Heart right ventricle (tissue), 16 donors: ENCODE results near the gene PPP3CA. TPM values are rescaled to one million over a fixed set of nuclear protein-coding genes. Genes with fewer than 3 reads are reported as not detected.

Source experiments
- ATAC-seq, 8 donors: fragments of 200-7000 bp; cut with Tn5 transposase; one replicate each; pipeline ENCODE4 v1.9.1; 2020; ENCODE audit warnings: mild to moderate bottlenecking in 8 of 8, moderate library complexity in 8 of 8, moderate number of reproducible peaks in 1 of 8
- DNase-seq, 2 donors: peaks; one replicate each; pipeline ENCODE4 v3.0.0-alpha.2; 2020
- H3K27ac ChIP-seq, 10 donors: fragments of 200-600 bp; sonication (generic) in 2 of 10; one replicate each; pipeline versions ENCODE4 v1.5.0 to v1.8.0; 2020 to 2022; ENCODE audit warnings: mild to moderate bottlenecking in 3 of 10
- H3K27me3 ChIP-seq, 7 donors: fragments of 200-600 bp; one replicate each; pipeline ENCODE4 v1.8.0; 2021 to 2022; ENCODE audit warnings: mild to moderate bottlenecking in 2 of 7
- H3K36me3 ChIP-seq, 9 donors: fragments of 200-600 bp; sonication (generic) in 1 of 9; one replicate each; pipeline versions ENCODE4 v1.5.0 to v1.8.0; 2020 to 2022; ENCODE audit warnings: mild to moderate bottlenecking in 2 of 9
- H3K4me1 ChIP-seq, 9 donors: fragments of 200-600 bp; sonication (generic) in 1 of 9; one replicate each; pipeline versions ENCODE4 v1.5.0 to v1.8.0; 2020 to 2022; ENCODE audit warnings: mild to moderate bottlenecking in 4 of 9
- H3K4me3 ChIP-seq, 10 donors: fragments of 200-600 bp; sonication (generic) in 2 of 10; one replicate each; pipeline versions ENCODE4 v1.5.0 to v1.8.0; 2020 to 2022; ENCODE audit warnings: mild to moderate bottlenecking in 7 of 10, moderate library complexity in 2 of 10
- H3K9me3 ChIP-seq, 11 donors: fragments of 200-600 bp in 10 of 11; sonication (generic) in 2 of 11; one replicate each; pipeline versions ENCODE4 v1.5.0 to v1.8.0; 2013 to 2022; ENCODE audit warnings: mild to moderate bottlenecking in 2 of 11, control low read depth in 1 of 11, moderate library complexity in 1 of 11
- WGBS, 2 donors: extraction: QIAGEN DNeasy Blood & Tissue Kit; methylation state at CpG; one replicate each; pipeline ENCODE4 v1.1.7; 2013; ENCODE audit warnings: inconsistent platforms in 1 of 2; 5-methylcytosine and 5-hydroxymethylcytosine counted together
- intact Hi-C, 10 donors: fragments of 100-400 bp; cut with DNase I; formaldehyde crosslinking; loops; one replicate each; pipeline versions ENCODE4 v1.11.1 to v1.14.2; 2022
- polyA plus RNA-seq, 2 donors: library from polyadenylated mRNA; stranded (reverse); fragments of 200-250 nt; gene quantifications; one replicate each; pipeline ENCODE4 v1.2.3, GENCODE V29; 2013
- total RNA-seq, 10 donors: library from RNA; stranded (reverse); fragmentation: NEBNext Ultra II Directional in 3 of 10; extraction: Animal tissue kit (Norgen Biotek cat#: 25700) in 3 of 10; gene quantifications; one replicate each; pipeline versions ENCODE4 v1.2.1 to v1.2.4, GENCODE V29; 2021 to 2023
- TF ChIP-seq, protein P1 (sequence below), 9 donors: fragments of 200-600 bp; sonication (generic) in 2 of 9; IDR thresholded peaks; one replicate each; pipeline versions ENCODE4 v1.5.0 to v1.8.0; 2021 to 2022; ENCODE audit warnings: antibody characterized with exemption in 9 of 9, mild to moderate bottlenecking in 5 of 9, moderate library complexity in 1 of 9
- donor health status: Arrhythmogenic right ventricular cardiomyopathy.
- donor health status: ischemic (EF 13 %, LVEDD 7.1; RV severe dilation, severe dysfunction).
- donor health status: healthy with polysubstance abuse.
- donor health status: DM: no; HTN: yes; CAD: no.
- donor health status: DM: no; HTN: no; CAD: no.
- donor health status: ischemic (EF 25% LVEDD 6.9; RV normal size, moderate dysfunction).
- donor health status: ischemic (EF 25% LVEDD 5.7; RV mildly dilated, moderate dysfunction).
- donor health status: healthy.
- donor health status: DM: yes; HTN: yes; CAD: no.
- donor health status: Ischemic cardiomyopathy.
- donor health status: ischemic (EF 35%, LVEDD 5.7; RV mildly dilated, moderate dysfunction).
- donor health status: nonischemic (EF 11% LVEDD 7.7; RV severe dilation, severe dysfunction).
- donor health status: DM: yes; HTN: yes; CAD: no.
- donor health status: PGD.
- donor health status: ischemic (EF 29% LVEDD 5.4; RV normal size, mild dysfunction).
- donor health status: nonischemic (EF 23%, LVEDD 6.1; RV moderate dilation, normal function).

PPP3CA gene
- total and polyA plus RNA-seq, 12 donors, result 8.1 to 30.8 (median 19.1) TPM

DNA sequence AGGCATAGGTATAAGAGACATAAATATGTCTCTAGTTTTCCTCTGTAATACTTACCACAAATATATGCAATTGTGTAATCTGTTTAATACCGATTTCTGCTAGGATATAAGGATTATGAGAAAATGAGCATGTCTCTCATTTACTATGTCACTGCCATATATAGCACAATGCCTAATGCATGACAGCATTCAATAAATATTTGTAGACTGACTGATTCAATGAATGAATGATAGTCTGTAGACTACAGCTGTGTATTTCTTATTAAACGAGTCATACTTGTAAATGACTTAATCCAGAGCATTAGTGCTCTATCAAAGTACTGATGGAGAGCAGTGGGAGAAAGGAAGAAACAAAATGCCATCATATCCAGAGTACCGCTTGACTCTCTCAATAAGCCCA lies 175.6 kb downstream of the PPP3CA start:
- TF ChIP-seq, protein P1, sequence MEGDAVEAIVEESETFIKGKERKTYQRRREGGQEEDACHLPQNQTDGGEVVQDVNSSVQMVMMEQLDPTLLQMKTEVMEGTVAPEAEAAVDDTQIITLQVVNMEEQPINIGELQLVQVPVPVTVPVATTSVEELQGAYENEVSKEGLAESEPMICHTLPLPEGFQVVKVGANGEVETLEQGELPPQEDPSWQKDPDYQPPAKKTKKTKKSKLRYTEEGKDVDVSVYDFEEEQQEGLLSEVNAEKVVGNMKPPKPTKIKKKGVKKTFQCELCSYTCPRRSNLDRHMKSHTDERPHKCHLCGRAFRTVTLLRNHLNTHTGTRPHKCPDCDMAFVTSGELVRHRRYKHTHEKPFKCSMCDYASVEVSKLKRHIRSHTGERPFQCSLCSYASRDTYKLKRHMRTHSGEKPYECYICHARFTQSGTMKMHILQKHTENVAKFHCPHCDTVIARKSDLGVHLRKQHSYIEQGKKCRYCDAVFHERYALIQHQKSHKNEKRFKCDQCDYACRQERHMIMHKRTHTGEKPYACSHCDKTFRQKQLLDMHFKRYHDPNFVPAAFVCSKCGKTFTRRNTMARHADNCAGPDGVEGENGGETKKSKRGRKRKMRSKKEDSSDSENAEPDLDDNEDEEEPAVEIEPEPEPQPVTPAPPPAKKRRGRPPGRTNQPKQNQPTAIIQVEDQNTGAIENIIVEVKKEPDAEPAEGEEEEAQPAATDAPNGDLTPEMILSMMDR (IDR thresholded peaks at IDR 0.05), result no peak
- no peak for DNase-seq
- H3K27ac ChIP-seq, result no peak overlapping the region
- H3K4me1 ChIP-seq, result peaks cover 0 to 42% (median 16%) of the 10 kb centered on the region in 9 donors
- H3K27me3 ChIP-seq, result no peaks in the 10 kb centered on the region
- H3K9me3 ChIP-seq, result no peaks in the 10 kb centered on the region
- no peak overlapping the region for H3K4me3 ChIP-seq
- intact Hi-C loops, result loop anchor here in 3 of 10 donors (5.0 to 10.0 kb wide), 2 partner anchors 483 to 561 kb away; no protein-coding TSS in a partner anchor
- H3K36me3 ChIP-seq, result no peaks in the 10 kb centered on the region
- no peak for ATAC-seq
- WGBS, 2 donors, result 66 to 89% methylated on average over 3 of the region's 3 CpGs

DNA sequence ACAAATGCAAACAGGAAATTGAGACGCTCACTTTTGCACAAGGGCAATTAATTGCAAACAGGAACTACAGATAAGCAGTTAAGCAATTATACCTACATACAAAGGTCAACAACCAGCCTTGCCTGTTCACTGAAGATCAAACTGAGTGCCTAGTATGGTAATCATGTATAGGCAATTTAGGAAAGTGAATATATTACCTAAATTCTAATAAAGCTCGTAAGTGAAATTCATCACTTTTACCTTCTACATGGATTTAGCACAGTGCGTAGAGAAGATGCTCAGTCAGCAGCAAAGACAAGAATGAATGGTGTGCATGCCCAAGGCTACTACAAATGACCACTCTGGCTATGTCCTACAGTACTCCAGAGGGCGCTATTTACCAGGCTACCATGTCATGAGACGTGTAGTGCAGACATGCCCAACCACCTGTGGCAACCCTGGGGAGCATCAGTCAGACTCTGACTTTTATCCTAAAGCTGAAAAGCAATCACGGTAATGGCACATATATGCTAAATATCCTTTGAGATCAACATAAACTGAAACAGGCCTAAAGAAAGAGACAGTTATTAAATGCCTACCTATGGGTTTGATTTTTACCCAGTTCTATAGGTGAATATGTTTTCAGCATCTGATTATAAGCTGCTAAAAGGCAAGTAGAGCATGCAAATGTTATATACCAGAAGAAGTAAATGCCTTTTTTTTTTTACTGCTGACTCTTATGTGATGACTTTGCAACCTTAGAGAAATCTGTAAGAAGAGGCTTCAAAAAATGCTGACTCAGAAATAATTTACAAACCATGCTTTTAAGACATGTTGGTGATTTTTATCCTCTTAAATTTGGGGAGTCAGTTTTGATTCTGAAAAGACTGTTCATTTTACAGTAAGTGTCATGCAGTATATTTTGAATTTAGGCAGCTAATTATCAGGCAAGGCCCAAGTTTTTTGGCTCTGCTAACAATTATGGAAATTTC lies 178.0 kb downstream of the PPP3CA start:
- ATAC-seq (peak; percentile 87 to 97 (median 94)), DNase-seq (peak in 1 of 2 donors; percentile 72)
- intact Hi-C loops, result loop anchor here (1.0 to 10.0 kb wide), 5 partner anchors 178 to 563 kb away; partner anchors contain the start of gene PPP3CA (in 1 of the 10)
- Histone ChIP-seq H3K36me3 (no peaks in the 10 kb centered on the region), H3K9me3 (no peaks in the 10 kb centered on the region), H3K4me1 (peaks cover 0 to 21% (median 0%) of the 10 kb centered on the region in 9 donors), H3K4me3 (no peak overlapping the region), H3K27me3 (no peaks in the 10 kb centered on the region), H3K27ac (no peak overlapping the region)
- WGBS, 2 donors, result 45 to 51% methylated on average over 6 of the region's 6 CpGs
- TF ChIP-seq, protein P1 (IDR thresholded peaks at IDR 0.05), result peak; percentile 62 to 88 (median 80)

DNA sequence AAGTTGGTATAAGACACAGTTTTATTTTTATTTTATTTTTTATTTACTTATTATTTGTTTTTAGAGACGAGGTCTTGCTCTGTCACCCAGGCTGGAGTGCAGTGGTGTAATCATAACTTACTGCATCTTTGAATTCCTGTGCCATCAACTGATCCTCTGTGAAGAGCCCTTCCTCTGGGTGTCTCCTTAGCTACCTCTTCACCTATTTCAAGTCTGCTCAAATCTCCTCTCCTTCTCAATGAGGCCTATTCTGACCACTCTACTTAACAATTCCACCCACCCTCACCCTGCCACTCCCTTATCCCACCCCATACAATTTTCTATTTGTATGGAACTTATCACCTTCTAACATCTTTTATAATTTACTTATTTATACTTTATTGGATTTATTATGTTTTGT lies 183.4 kb downstream of the PPP3CA start:
- no peaks in the 10 kb centered on the region for H3K36me3 ChIP-seq
- TF ChIP-seq, protein P1 (IDR thresholded peaks at IDR 0.05), result no peak
- no peaks in the 10 kb centered on the region for H3K27me3 ChIP-seq
- no peak for DNase-seq
- intact Hi-C loops, result no loop called here
- H3K4me3 ChIP-seq, result no peak overlapping the region
- WGBS, 2 donors, result 98 to 100% methylated on average over 1 of the region's 1 CpG
- no peaks in the 10 kb centered on the region for H3K9me3 ChIP-seq
- no peak overlapping the region for H3K27ac ChIP-seq
- peaks cover 0 to 7% (median 0%) of the 10 kb centered on the region in 9 donors for H3K4me1 ChIP-seq
- ATAC-seq, result no peak

DNA sequence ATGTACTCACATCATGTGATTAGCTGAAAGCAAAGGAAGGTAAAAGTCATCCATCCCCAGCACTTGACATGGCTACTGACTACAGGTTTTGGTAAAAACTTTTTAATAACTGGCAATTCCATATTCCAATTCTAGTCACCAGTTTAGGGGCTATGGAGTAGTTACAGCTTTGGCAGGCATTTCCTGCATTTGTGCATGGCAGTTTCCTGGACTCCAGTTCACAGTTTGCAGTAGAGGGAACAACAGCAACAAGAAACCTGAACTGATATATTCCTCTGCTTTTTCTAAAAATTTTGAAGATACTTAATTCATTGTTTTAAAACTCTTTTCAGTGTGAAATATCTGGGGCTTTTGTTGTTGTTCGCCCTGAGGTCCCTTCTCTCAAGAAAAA lies 184.3 kb downstream of the PPP3CA start:
- no peak overlapping the region for H3K27ac ChIP-seq

More for the DNA sequence above, 184.3 kb downstream of the PPP3CA start:
- no peak for DNase-seq
- Histone ChIP-seq H3K4me1 (peaks cover 0 to 14% (median 0%) of the 10 kb centered on the region in 9 donors), H3K36me3 (no peaks in the 10 kb centered on the region), H3K4me3 (no peak overlapping the region), H3K9me3 (no peaks in the 10 kb centered on the region), H3K27me3 (no peaks in the 10 kb centered on the region)
- no peak for ATAC-seq
- 96 to 97% methylated on average over 1 of the region's 1 CpG for WGBS, 2 donors
- intact Hi-C loops, result no loop called here
- TF ChIP-seq, protein P1 (IDR thresholded peaks at IDR 0.05), result no peak
